GM19043 (cell line): ENCODE data around the gene GORASP1.
"Not testable (repeated sequence)": the region's sequence is repeated elsewhere in the genome, so short reads cannot be mapped to it uniquely, and the experiment has no call there.

ENCODE experiments used
- ATAC-seq: cut with Tn5 transposase; IDR thresholded peaks from one replicate; pipeline ENCODE4 v1.9.1; 2021; ENCODE audit warnings: low read depth; ENCODE audit not compliant: unreplicated experiment

GORASP1 gene

DNA sequence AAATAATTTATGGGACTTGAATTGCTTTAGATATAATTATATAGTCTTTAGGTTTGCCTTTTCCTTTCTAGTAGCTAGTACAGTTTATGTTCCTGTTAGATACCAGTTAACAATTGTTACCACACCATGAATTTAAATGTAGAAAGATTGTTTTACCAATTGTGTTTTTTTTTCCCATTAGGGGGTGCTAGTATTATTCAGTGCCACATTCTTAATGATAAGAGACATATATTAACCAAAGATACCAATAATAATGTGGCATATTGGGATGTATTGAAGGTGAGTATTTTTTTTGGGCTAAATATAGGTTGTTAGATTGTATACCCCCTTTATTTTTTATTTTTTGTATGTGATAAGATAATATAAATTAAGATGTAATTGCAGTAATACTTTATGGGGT, 27.9 kb downstream of the GORASP1 start:
- ATAC-seq = no peak

DNA sequence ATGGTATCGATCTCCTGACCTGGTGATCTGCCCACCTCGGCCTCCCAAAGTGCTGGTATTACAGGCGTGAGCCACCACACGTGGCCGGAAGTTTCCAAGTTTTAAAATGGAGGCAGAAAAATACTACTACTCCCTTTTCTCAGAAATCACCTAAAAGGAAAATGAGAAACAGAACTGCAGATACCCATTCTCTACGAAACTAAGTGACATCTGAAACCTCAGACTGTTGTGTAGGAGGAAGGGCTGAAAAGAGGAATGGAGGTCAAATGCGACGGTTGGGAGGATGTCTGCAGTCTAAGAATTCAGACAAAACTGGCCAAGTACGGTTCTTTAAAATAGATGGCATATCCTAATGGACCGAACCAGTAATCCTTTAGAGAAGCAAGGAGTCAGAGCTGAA, 31.5 kb downstream of the GORASP1 start:
- no peak for ATAC-seq

DNA sequence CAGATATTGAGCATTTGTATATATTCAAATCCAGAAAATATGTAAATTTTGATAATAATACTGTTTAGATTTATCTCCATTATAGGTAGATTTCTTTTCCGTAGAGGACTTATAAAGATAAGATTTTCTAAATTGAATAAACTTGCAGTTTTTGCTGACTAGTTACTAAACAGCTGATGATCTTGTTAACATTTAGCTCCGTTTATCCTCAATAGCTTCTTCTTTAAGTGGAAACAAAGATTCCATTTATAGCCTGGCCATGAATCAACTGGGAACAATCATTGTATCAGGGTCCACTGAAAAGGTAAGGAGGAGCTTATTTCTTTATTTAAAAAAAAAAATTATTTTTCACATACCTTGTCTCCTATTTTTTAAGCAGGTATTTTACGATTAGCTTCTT, 38.9 kb downstream of the GORASP1 start:
- ATAC-seq = no peak

DNA sequence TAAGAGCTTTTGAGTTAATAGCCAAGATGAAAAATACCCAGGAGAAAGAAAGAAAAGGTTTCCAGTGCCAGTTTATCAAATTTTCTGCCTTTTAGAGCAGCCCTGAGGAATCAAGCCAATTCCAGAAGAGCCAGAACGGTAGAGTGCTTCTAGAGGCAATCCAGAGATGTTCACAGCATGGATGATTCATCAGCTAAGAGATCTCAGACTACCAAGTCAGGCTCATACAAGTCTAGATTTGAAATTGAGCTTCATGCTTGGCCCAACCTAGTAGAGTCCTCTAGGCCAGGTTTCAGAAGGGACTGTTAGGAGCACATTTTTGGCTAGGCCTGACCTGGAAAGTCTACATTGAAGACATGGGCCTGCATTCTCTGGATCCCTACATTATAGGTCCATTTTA, 40.1 kb downstream of the GORASP1 start:
- ATAC-seq = no peak

DNA sequence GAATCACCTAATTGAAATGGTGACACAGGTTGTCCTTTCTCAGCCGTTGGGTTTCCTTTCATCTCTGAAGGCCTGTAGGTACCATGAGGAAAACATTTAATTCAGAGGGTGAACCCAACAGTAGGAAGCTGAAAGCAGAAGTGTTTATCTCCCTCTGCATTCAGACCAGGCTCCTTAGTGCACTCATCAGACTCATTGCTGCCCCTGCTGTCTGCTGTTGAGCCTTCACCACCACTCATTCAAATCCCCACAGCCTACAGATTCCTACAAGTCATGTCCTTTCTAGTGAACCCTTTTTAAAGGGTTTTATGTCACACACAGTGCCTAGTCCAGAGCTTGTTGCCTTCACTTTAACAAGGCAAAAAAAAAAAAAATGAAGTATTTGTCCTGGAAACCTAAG, 42.2 kb downstream of the GORASP1 start:
- ATAC-seq = peak; percentile 98

DNA sequence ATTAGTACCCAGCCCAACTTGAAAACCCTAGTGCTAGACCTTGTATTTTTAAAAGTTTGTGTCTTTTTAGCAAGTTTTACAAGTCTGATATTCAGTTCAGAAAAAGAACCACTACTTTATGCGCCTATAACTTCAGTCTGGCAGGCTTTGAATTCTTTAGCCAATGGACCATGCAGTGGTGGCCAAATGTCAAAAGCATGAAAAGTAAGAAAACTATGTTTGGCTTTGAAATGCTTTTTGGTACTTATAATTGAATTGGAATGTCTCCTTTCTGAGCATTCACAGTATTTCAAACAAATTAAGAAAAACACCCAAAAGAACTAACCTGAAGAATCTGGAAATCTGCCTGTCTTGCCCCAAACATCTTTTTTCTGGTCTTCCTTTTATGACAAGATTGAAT, 42.8 kb downstream of the GORASP1 start:
- ATAC-seq = no peak

DNA sequence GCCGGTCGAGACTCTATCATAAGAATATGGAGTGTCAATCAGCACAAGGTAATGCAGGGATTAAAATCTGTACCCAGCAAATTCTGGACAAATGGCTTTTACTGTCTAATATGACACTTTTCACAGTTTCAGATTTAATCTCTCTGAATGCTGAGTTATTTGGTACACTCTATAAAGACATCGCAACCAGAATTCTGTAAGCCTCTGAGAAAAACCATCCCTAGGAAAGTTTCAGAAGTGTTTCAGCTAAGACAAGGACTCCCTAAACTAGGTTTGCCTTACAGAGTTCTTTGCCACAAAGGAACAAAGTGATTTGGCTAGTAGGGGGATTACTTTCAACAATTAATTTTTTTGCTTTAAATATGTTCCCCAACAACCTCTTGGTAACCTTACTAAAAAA, 44.3 kb downstream of the GORASP1 start:
- no peak for ATAC-seq

DNA sequence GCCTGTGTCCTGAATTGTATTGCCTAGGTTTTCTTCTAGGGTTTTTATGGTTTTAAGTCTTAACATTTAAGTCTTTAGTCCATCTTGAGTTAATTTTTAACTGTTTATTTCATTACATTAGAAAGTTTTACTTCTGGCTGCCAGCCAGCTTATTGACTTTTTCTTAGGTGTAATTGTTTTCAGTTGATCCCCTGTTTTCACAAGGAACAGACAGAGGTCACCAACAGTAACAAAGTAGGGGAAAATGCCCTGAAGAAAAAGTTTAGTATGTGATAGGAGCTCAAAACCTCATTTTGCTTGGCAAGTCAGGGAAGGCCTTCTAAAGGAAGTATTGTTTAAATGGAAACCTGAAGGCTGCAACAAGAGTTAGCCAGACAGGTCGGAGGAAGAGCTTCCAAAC, 45.2 kb downstream of the GORASP1 start:
- ATAC-seq = no peak

DNA sequence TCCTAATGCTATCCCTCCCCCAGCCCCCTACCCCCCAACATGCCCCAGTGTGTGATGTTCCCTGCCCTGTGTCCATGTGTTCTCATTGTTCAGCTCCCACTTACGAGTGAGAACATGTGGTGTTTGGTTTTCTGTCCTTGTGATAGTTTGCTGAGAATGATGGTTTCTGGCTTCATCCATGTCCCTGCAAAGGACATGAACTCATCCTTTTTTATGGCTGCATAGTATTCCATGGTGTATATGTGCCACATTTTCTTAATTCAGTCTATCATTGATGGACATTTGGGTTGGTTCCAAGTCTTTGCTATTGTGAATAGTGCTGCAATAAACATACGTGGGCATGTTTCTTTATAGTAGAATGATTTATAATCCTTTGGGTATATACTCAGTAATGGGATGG, 46.2 kb downstream of the GORASP1 start:
- not testable (repeated sequence) for ATAC-seq

DNA sequence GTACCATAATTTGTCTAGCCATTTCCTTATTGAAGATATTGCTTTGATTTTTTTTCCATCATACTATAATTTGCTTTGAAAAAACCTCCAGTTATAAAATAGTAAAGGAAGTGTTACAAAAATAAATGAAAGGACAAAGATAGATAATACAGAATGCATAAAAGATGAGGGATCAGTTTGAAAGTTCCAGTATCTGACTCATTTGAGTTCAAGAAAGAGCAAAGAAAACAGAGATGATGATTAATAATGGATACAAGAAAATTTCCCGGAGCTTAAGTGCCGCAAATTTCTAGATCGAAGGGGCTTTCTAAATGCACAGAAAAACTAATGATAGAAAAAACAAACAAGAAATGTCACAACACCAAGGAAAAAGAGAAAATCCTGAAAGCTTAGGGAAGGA, 51.3 kb downstream of the GORASP1 start:
- ATAC-seq = no peak

DNA sequence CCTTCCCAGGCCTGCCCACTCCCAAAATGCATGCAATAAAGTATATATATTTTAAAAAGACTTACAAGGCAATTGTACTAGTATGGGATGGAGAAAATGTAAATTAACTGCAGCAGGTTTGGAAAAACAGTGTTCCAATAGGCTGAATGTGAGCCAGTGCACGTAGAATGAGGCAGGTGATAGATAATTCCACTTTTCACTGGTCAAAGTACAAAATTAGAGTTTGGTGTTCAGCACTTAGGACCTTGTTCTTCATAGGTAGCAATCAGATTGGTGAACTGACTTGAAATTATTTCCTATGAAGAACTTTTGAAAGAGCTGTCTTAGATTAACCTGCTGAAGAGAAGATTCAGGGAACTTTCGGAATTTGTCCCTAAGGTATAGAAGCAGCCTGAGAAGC, 53.7 kb downstream of the GORASP1 start:
- ATAC-seq = no peak

DNA sequence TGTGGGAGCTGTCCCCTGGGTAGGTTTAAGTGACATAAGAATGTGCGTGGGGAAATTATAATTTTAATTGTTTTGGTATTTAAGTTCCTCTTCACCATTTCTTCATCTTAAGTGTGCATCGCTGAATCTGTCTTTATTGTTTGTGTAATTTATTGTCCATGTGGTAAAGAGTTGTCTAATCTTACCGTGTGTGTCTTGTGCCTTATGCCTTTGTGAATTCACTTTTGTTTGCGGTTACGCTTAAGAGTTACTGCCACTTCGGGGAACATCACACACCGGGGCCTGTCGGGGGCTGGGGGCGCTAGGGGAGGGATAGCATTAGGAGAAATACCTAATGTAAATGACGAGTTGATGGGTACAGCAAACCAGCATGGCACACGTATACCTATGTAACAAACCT, 54.8 kb downstream of the GORASP1 start:
- no peak for ATAC-seq

DNA sequence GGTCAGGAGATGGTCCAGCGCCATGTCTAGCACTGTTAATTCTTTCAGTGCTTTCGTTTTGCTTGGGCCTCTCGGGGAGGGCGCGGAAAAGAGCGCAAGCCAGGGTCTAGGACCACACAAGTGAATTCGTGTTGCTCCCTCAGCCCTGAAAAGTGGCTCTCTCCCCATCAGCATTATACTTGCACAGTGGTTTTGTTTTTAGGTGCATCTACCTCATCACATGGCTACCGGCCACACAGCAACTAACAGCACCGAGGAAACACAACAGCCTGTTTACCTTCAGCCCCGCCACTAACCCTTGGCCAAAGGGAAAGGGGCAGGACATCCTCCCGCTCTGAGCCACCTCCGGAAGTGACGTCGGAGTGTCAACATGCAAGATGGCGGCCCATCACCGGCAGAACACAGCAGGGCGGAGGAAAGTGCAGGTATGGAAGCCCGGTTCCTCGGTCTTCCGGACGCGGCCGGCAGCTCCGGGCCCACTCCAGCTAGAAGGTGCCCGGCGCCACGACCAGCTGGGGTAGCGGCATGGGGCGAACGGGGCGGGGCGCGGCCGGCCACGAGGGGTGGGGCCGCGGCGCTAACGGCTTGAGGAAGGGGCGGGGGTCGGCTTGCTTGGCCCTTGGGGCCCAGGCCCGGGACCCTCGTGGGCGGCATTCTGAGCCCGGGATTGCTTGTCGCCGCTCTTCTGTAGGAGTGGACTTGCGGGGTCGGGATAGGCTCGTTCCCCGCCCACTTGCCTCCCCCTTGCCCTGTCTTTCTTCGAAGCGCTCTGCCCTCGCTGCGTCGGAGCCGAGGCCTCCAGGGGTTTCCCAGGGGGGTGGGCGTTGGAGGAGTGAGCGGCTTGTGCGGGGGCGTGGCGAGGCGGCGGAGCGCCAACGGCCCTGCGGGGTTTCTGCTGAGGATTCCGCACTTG, 55.5 kb downstream of the GORASP1 start, which contains the start of the genes SCN11A and WDR48:
TSS of gene SCN11A (minus strand) at position 296 of the 913 bp plus-strand sequence. CDS start 101,582 bp downstream, outside the sequence.
TSS of gene WDR48 (plus strand) at position 368 of the 913 bp plus-strand sequence. CDS start at position 378, 10 bp downstream.
- ATAC-seq = peak; percentile 98

DNA sequence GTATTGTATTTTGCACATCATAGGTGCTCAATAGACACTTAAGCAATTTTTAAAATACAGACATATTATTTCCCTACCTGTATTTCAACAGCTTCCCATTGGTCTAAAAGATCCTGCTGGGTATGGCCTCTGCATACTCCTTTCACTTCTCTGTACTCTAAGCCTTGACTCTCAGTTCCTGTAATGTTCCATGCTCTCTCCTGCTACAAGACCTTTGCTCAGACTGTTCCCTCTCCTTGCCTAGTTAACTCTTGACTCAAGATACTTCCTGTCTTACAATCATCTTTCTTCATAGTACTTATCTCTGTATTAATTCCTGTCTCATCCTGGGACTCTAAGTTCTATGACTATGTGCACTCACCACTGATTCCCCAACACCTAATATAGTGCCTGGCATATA, 57.4 kb downstream of the GORASP1 start:
- ATAC-seq = no peak
